ENCODE measurements around the gene C1QL2.

The C1QL2 gene

GRCh38 chr2:119158563-119159347, at the start of gene C1QL2:
TSS of gene C1QL2 (minus strand) at chr2:119158751. CDS start at chr2:119158269, 482 bp downstream.
- Histone ChIP-seq H3K36me3 (ENCODE audit: insufficient read depth, insufficient read length, low read length) (no peaks in the 10 kb centered on the region), H3K27me3 (ENCODE audit: insufficient read depth, insufficient read length) (peaks cover 51% of the 10 kb centered on the region), H3K4me1 (ENCODE audit: insufficient read depth, insufficient read length) (peaks cover 5% of the 10 kb centered on the region), H3K4me3 (ENCODE audit: insufficient read length, low read depth) (peak within 1 kb of the TSS; percentile 57), H3K9me3 (ENCODE audit: insufficient read depth, low read length) (no peaks in the 10 kb centered on the region), H3K9ac (ENCODE audit: insufficient read length, low read depth) (peak within 1 kb of the TSS; percentile 72)
- peak; percentile 45 for TF ChIP-seq SUZ12 (IDR thresholded peaks at IDR 0.05; ENCODE audit: extremely low read depth, insufficient read depth, insufficient read length)
- no peak for TF ChIP-seq ZNF274 (IDR thresholded peaks at IDR 0.05; ENCODE audit: low read depth, low read length)
- TF ChIP-seq YY1 (IDR thresholded peaks at IDR 0.05; ENCODE audit: insufficient read depth, insufficient read length): no peak
- DNase-seq (ENCODE audit: low read depth, low spot score): no peak

DNA sequence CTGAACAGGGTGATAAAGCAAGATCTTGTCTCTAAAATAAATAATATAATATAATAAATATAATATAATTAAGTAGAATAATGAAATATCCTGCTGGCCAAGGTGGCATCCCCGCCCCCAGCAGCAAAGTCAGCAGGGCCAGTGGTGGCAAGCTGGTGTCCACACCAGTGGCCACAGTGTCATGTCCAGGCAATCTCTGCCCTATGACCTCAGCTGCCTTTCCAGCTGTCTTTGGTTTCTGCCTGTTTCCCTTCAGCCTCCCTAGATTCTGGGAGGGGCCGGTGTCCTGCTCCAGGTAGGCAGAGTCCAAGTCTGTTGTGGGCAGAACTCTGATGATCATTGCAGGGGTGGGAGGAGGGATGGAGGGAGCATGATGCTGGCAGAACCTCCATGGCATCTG, 48.9 kb upstream of the C1QL2 start:
- Histone ChIP-seq H3K9ac (ENCODE audit: insufficient read length, low read depth) (no peak overlapping the region), H3K36me3 (ENCODE audit: insufficient read depth, insufficient read length, low read length) (no peaks in the 10 kb centered on the region), H3K27me3 (ENCODE audit: insufficient read depth, insufficient read length) (no peaks in the 10 kb centered on the region), H3K9me3 (ENCODE audit: insufficient read depth, low read length) (no peaks in the 10 kb centered on the region), H3K4me1 (ENCODE audit: insufficient read depth, insufficient read length) (peaks cover 7% of the 10 kb centered on the region), H3K4me3 (ENCODE audit: insufficient read length, low read depth) (no peak overlapping the region)
- TF ChIP-seq SUZ12 (IDR thresholded peaks at IDR 0.05; ENCODE audit: extremely low read depth, insufficient read depth, insufficient read length) (no peak), ZNF274 (IDR thresholded peaks at IDR 0.05; ENCODE audit: low read depth, low read length) (no peak), YY1 (IDR thresholded peaks at IDR 0.05; ENCODE audit: insufficient read depth, insufficient read length) (no peak)
- DNase-seq (ENCODE audit: low read depth, low spot score): no peak

- TF ChIP-seq SUZ12 (IDR thresholded peaks at IDR 0.05; ENCODE audit: extremely low read depth, insufficient read depth, insufficient read length) (no peak), ZNF274 (IDR thresholded peaks at IDR 0.05; ENCODE audit: low read depth, low read length) (no peak), YY1 (IDR thresholded peaks at IDR 0.05; ENCODE audit: insufficient read depth, insufficient read length) (no peak)
- Histone ChIP-seq H3K9me3 (ENCODE audit: insufficient read depth, low read length) (no peaks in the 10 kb centered on the region), H3K9ac (ENCODE audit: insufficient read length, low read depth) (no peak overlapping the region), H3K4me3 (ENCODE audit: insufficient read length, low read depth) (no peak overlapping the region), H3K36me3 (ENCODE audit: insufficient read depth, insufficient read length, low read length) (no peaks in the 10 kb centered on the region), H3K27me3 (ENCODE audit: insufficient read depth, insufficient read length) (no peaks in the 10 kb centered on the region), H3K4me1 (ENCODE audit: insufficient read depth, insufficient read length) (peaks cover 7% of the 10 kb centered on the region)
- no peak for DNase-seq (ENCODE audit: low read depth, low spot score)
These were observed 47.6 kb upstream of the C1QL2 start for GRCh38 chr2:119206201-119206600.

DNA sequence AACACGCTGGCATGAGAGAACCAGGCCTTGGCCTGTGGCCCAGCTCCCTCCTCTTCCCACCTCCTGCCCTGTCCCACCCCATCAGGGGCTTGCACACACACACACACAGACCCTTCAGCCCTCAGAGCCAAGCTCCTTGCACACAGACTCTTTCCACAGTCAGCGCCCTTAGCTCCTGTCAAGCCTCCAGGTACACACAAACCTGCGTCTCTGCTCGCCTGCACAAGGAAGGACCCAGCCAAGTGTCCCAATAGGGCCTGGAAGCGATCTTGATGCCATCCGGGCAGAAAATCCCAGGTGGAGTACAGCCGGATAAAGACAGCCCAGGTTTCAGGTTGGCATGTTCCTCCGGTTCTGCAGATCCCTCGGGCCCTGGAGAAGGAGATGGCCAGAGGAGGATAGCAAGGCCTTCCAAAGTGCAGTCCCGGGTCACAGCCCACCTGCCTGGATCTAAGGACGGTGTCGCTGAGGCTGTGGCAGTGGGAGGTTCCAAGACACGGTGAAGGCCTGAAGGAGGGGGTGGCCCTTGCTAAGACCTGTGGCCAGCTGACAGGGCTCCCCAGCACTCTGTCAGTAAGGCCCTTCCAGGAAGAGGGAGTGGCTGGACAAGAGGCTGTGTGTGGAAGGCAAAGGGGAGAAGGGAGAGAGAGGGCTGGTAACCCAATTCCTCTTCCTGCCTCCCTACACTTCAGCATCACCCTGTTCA, 46.6 kb upstream of the C1QL2 start:
- Histone ChIP-seq H3K36me3 (ENCODE audit: insufficient read depth, insufficient read length, low read length) (no peaks in the 10 kb centered on the region), H3K27me3 (ENCODE audit: insufficient read depth, insufficient read length) (no peaks in the 10 kb centered on the region), H3K9ac (ENCODE audit: insufficient read length, low read depth) (no peak overlapping the region), H3K4me1 (ENCODE audit: insufficient read depth, insufficient read length) (peaks cover 5% of the 10 kb centered on the region), H3K4me3 (ENCODE audit: insufficient read length, low read depth) (no peak overlapping the region), H3K9me3 (ENCODE audit: insufficient read depth, low read length) (no peaks in the 10 kb centered on the region)
- no peak for DNase-seq (ENCODE audit: low read depth, low spot score)
- TF ChIP-seq ZNF274 (IDR thresholded peaks at IDR 0.05; ENCODE audit: low read depth, low read length) (no peak), YY1 (IDR thresholded peaks at IDR 0.05; ENCODE audit: insufficient read depth, insufficient read length) (no peak), SUZ12 (IDR thresholded peaks at IDR 0.05; ENCODE audit: extremely low read depth, insufficient read depth, insufficient read length) (no peak)

- no peak for DNase-seq (ENCODE audit: low read depth, low spot score)
- no peaks in the 10 kb centered on the region for H3K27me3 ChIP-seq (ENCODE audit: insufficient read depth, insufficient read length)
- peaks cover 2% of the 10 kb centered on the region for H3K4me1 ChIP-seq (ENCODE audit: insufficient read depth, insufficient read length)
- TF ChIP-seq ZNF274 (IDR thresholded peaks at IDR 0.05; ENCODE audit: low read depth, low read length): no peak
- no peak for TF ChIP-seq SUZ12 (IDR thresholded peaks at IDR 0.05; ENCODE audit: extremely low read depth, insufficient read depth, insufficient read length)
- TF ChIP-seq YY1 (IDR thresholded peaks at IDR 0.05; ENCODE audit: insufficient read depth, insufficient read length): no peak
- no peaks in the 10 kb centered on the region for H3K36me3 ChIP-seq (ENCODE audit: insufficient read depth, insufficient read length, low read length)
- no peaks in the 10 kb centered on the region for H3K9me3 ChIP-seq (ENCODE audit: insufficient read depth, low read length)
- H3K9ac ChIP-seq (ENCODE audit: insufficient read length, low read depth): no peak overlapping the region
- no peak overlapping the region for H3K4me3 ChIP-seq (ENCODE audit: insufficient read length, low read depth)
These were observed 46.0 kb upstream of the C1QL2 start for GRCh38 chr2:119204525-119204924.

DNA sequence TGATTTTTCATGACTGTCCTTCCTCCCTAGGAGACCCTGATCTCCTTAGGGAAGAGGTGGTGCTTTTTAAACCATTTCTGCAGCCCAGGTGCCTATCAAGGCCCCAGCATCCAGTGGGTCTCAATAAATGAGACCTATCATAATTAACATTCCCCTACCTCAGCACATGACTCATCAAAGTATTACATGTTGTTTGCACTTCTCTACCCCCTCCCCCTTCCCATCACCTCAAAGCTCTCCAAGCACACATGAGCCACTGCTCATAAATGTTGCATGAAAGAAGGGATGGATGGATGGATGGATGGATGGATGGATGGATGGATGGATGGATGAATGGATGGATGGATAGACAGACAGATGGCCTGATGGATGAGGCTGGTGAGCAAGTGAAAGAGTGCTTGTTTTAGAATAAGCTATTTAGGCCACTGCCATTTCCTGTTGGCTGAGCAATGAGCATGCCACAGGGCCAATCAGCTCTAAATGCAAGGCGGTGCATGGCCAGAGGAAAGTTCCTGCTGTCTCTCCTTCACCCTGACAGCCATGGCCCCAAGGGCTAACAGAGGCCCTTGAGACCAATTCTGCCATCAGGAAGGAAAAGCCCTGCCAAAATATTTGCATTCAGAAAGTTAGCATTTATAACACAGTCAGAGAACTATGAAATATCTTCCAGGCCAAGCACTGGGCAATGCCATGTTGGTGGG, 44.2 kb upstream of the C1QL2 start:
- H3K4me3 ChIP-seq (ENCODE audit: insufficient read length, low read depth): no peak overlapping the region
- H3K36me3 ChIP-seq (ENCODE audit: insufficient read depth, insufficient read length, low read length): no peaks in the 10 kb centered on the region
- H3K9me3 ChIP-seq (ENCODE audit: insufficient read depth, low read length): no peaks in the 10 kb centered on the region
- H3K4me1 ChIP-seq (ENCODE audit: insufficient read depth, insufficient read length): peaks cover 5% of the 10 kb centered on the region
- no peaks in the 10 kb centered on the region for H3K27me3 ChIP-seq (ENCODE audit: insufficient read depth, insufficient read length)
- no peak overlapping the region for H3K9ac ChIP-seq (ENCODE audit: insufficient read length, low read depth)
- DNase-seq (ENCODE audit: low read depth, low spot score): no peak
- TF ChIP-seq YY1 (IDR thresholded peaks at IDR 0.05; ENCODE audit: insufficient read depth, insufficient read length) (no peak), ZNF274 (IDR thresholded peaks at IDR 0.05; ENCODE audit: low read depth, low read length) (no peak), SUZ12 (IDR thresholded peaks at IDR 0.05; ENCODE audit: extremely low read depth, insufficient read depth, insufficient read length) (no peak)

- H3K9ac ChIP-seq (ENCODE audit: insufficient read length, low read depth): no peak overlapping the region
- no peaks in the 10 kb centered on the region for H3K9me3 ChIP-seq (ENCODE audit: insufficient read depth, low read length)
- H3K27me3 ChIP-seq (ENCODE audit: insufficient read depth, insufficient read length): no peaks in the 10 kb centered on the region
- no peak for TF ChIP-seq SUZ12 (IDR thresholded peaks at IDR 0.05; ENCODE audit: extremely low read depth, insufficient read depth, insufficient read length)
- TF ChIP-seq ZNF274 (IDR thresholded peaks at IDR 0.05; ENCODE audit: low read depth, low read length): no peak
- TF ChIP-seq YY1 (IDR thresholded peaks at IDR 0.05; ENCODE audit: insufficient read depth, insufficient read length): no peak
- H3K4me3 ChIP-seq (ENCODE audit: insufficient read length, low read depth): no peak overlapping the region
- DNase-seq (ENCODE audit: low read depth, low spot score): no peak
- H3K4me1 ChIP-seq (ENCODE audit: insufficient read depth, insufficient read length): peaks cover 6% of the 10 kb centered on the region
- H3K36me3 ChIP-seq (ENCODE audit: insufficient read depth, insufficient read length, low read length): no peaks in the 10 kb centered on the region
These were observed 43.3 kb upstream of the C1QL2 start for GRCh38 chr2:119201815-119202214.
